Stimulated activated naive B cell treated with anti-CD40 and anti-IgM and Interleukin-4, amounts not matched to agents 10 μg/mL and 1 μg/mL and 100 μg/mL, for 72 hours (primary cell): ENCODE results near the gene PCDHA4.
"Not testable (repeated sequence)": the region's sequence is repeated elsewhere in the genome, so short reads cannot be mapped to it uniquely, and the experiment has no call there.

Source experiments
- ATAC-seq, 2 donors: fragments of 150-1000 bp; cut with Tn5 transposase; replicated peaks; 2 replicates each; pipeline ENCODE4 v1.10.0; 2021; ENCODE audit warnings: moderate library complexity in 1 of 2
- DNase-seq: peaks from one replicate; pipeline ENCODE4 v3.0.0; 2021
- H3K27ac Mint-ChIP-seq: one replicate; pipeline ENCODE4 v1.8.0; 2022; ENCODE audit warnings: mild to moderate bottlenecking, mixed read lengths
- H3K27me3 Mint-ChIP-seq, 2 donors: one replicate each; pipeline ENCODE4 v1.8.0; 2022; ENCODE audit warnings: mixed read lengths in 2 of 2
- H3K36me3 Mint-ChIP-seq, 2 donors: one replicate each; pipeline ENCODE4 v1.8.0; 2022; ENCODE audit warnings: mixed read lengths in 2 of 2, mild to moderate bottlenecking in 1 of 2
- H3K4me1 Mint-ChIP-seq, 2 donors: one replicate each; pipeline ENCODE4 v1.8.0; 2022; ENCODE audit warnings: mixed read lengths in 2 of 2, mild to moderate bottlenecking in 1 of 2
- H3K4me3 Mint-ChIP-seq, 2 donors: one replicate each; pipeline ENCODE4 v1.8.0; 2022; ENCODE audit warnings: mild to moderate bottlenecking in 2 of 2, mixed read lengths in 2 of 2, moderate library complexity in 1 of 2
- H3K9me3 Mint-ChIP-seq, 2 donors: one replicate each; pipeline ENCODE4 v1.8.0; 2022; ENCODE audit warnings: mixed read lengths in 2 of 2, mild to moderate bottlenecking in 1 of 2

The PCDHA4 gene

GRCh38 chr5:140800816-140801493 is 5.9 kb upstream of the PCDHA4 start, which contains the start of gene PCDHA3:
Gene PCDHA3, plus strand, starts transcription at chr5:140801057.
- no peaks in the 10 kb centered on the region for H3K4me1 Mint-ChIP-seq
- H3K4me3 Mint-ChIP-seq, result no peak within 1 kb of the TSS
- ATAC-seq, result no peak
- H3K27me3 Mint-ChIP-seq, result peaks cover 19 to 20% of the 10 kb centered on the region in 2 donors
- H3K9me3 Mint-ChIP-seq, result peaks cover 9 to 10% of the 10 kb centered on the region in 2 donors
- peak within 1 kb of the TSS; percentile 25 for H3K27ac Mint-ChIP-seq
- peaks cover 2 to 5% of the 10 kb centered on the region in 2 donors for H3K36me3 Mint-ChIP-seq
- DNase-seq, result no peak

- Mint-ChIP-seq H3K27ac (no peak overlapping the region), H3K36me3 (peaks cover 0 to 2% of the 10 kb centered on the region in 2 donors), H3K4me1 (no peaks in the 10 kb centered on the region), H3K9me3 (peaks cover 8 to 9% of the 10 kb centered on the region in 2 donors), H3K27me3 (peaks cover 19 to 24% of the 10 kb centered on the region in 2 donors), H3K4me3 (no peak overlapping the region)
- no peak for ATAC-seq
- DNase-seq, result no peak
Measured at GRCh38 chr5:140801494-140801841, 5.4 kb upstream of the PCDHA4 start.

- DNase-seq, H3K4me1 Mint-ChIP-seq, H3K36me3 Mint-ChIP-seq, H3K27ac Mint-ChIP-seq, H3K4me3 Mint-ChIP-seq, ATAC-seq: not testable (repeated sequence)
- H3K9me3 Mint-ChIP-seq, result peaks cover 9 to 10% of the 10 kb centered on the region in 2 donors
- H3K27me3 Mint-ChIP-seq, result peaks cover 23 to 31% of the 10 kb centered on the region in 2 donors
Measured at GRCh38 chr5:140802381-140802780, 4.5 kb upstream of the PCDHA4 start.

- Mint-ChIP-seq H3K4me3 (no peak overlapping the region), H3K9me3 (peaks cover 9 to 10% of the 10 kb centered on the region in 2 donors), H3K27me3 (peaks cover 23 to 36% of the 10 kb centered on the region in 2 donors), H3K4me1 (no peaks in the 10 kb centered on the region), H3K36me3 (peaks cover 0 to 2% of the 10 kb centered on the region in 2 donors), H3K27ac (peak overlapping the region; percentile 25)
- DNase-seq (no peak), ATAC-seq (no peak)
Measured at GRCh38 chr5:140802781-140803271, 4.0 kb upstream of the PCDHA4 start.

GRCh38 chr5:140808241-140808888 is 1.5 kb downstream of the PCDHA4 start:
- not testable (repeated sequence) for H3K36me3 Mint-ChIP-seq, H3K4me1 Mint-ChIP-seq, H3K27ac Mint-ChIP-seq, ATAC-seq, DNase-seq, H3K4me3 Mint-ChIP-seq
- H3K27me3 Mint-ChIP-seq, result peaks cover 28 to 36% of the 10 kb centered on the region in 2 donors
- H3K9me3 Mint-ChIP-seq, result peaks cover 23% of the 10 kb centered on the region in 2 donors

- no peak for DNase-seq
- Mint-ChIP-seq H3K9me3 (peaks cover 22 to 23% of the 10 kb centered on the region in 2 donors), H3K4me1 (no peaks in the 10 kb centered on the region), H3K27ac (no peak overlapping the region), H3K4me3 (no peak overlapping the region), H3K36me3 (peaks cover 2 to 3% of the 10 kb centered on the region in 2 donors), H3K27me3 (peaks cover 26 to 33% of the 10 kb centered on the region in 2 donors)
- ATAC-seq, result no peak
Measured at GRCh38 chr5:140808889-140809291, 2.0 kb downstream of the PCDHA4 start.

GRCh38 chr5:140821375-140822280 is 14.8 kb downstream of the PCDHA4 start, which contains the start of gene PCDHA5:
Gene PCDHA5, plus strand, starts transcription at chr5:140821613.
- H3K27me3 Mint-ChIP-seq, result peaks cover 10 to 20% of the 10 kb centered on the region in 2 donors
- peaks cover 0 to 4% of the 10 kb centered on the region in 2 donors for H3K36me3 Mint-ChIP-seq
- ATAC-seq, result no peak
- H3K4me3 Mint-ChIP-seq, result no peak within 1 kb of the TSS
- no peak for DNase-seq
- no peak within 1 kb of the TSS for H3K27ac Mint-ChIP-seq
- H3K4me1 Mint-ChIP-seq, result no peaks in the 10 kb centered on the region
- peaks cover 4 to 8% of the 10 kb centered on the region in 2 donors for H3K9me3 Mint-ChIP-seq

- ATAC-seq, result no peak
- Mint-ChIP-seq H3K4me3 (no peak overlapping the region), H3K36me3 (peaks cover 2 to 4% of the 10 kb centered on the region in 2 donors), H3K27me3 (peaks cover 16 to 24% of the 10 kb centered on the region in 2 donors), H3K27ac (no peak overlapping the region), H3K9me3 (peaks cover 6 to 11% of the 10 kb centered on the region in 2 donors), H3K4me1 (no peaks in the 10 kb centered on the region)
- no peak for DNase-seq
Measured at GRCh38 chr5:140822281-140822629, 15.4 kb downstream of the PCDHA4 start.

GRCh38 chr5:140822969-140823368 is 16.1 kb downstream of the PCDHA4 start:
- DNase-seq, H3K27ac Mint-ChIP-seq, ATAC-seq, H3K4me1 Mint-ChIP-seq, H3K36me3 Mint-ChIP-seq, H3K4me3 Mint-ChIP-seq: not testable (repeated sequence)
- peaks cover 6 to 11% of the 10 kb centered on the region in 2 donors for H3K9me3 Mint-ChIP-seq
- H3K27me3 Mint-ChIP-seq, result peaks cover 20 to 27% of the 10 kb centered on the region in 2 donors

GRCh38 chr5:140823475-140823874 is 16.6 kb downstream of the PCDHA4 start:
- H3K9me3 Mint-ChIP-seq, result peaks cover 7 to 11% of the 10 kb centered on the region in 2 donors
- DNase-seq (no peak), ATAC-seq (no peak)
- H3K36me3 Mint-ChIP-seq, result peaks cover 2 to 6% of the 10 kb centered on the region in 2 donors
- H3K27ac Mint-ChIP-seq, result no peak overlapping the region
- H3K4me3 Mint-ChIP-seq, result no peak overlapping the region
- H3K4me1 Mint-ChIP-seq, result no peaks in the 10 kb centered on the region
- H3K27me3 Mint-ChIP-seq, result peaks cover 25 to 30% of the 10 kb centered on the region in 2 donors

GRCh38 chr5:140827704-140828361 is 21.0 kb downstream of the PCDHA4 start, which contains the start of gene PCDHA6:
Gene PCDHA6, plus strand, starts transcription at chr5:140827960. Its CDS starts 132 bp downstream, at chr5:140828092.
- Mint-ChIP-seq H3K9me3 (peaks cover 9% of the 10 kb centered on the region in 2 donors), H3K27me3 (peaks cover 26 to 43% of the 10 kb centered on the region in 2 donors), H3K36me3 (peaks cover 2 to 5% of the 10 kb centered on the region in 2 donors), H3K4me3 (no peak within 1 kb of the TSS), H3K27ac (peak within 1 kb of the TSS; percentile 56), H3K4me1 (no peaks in the 10 kb centered on the region)
- DNase-seq, result no peak
- no peak for ATAC-seq

GRCh38 chr5:140828362-140828737 is 21.5 kb downstream of the PCDHA4 start:
- Mint-ChIP-seq H3K27ac (peak overlapping the region; percentile 56), H3K36me3 (peaks cover 5% of the 10 kb centered on the region in 2 donors), H3K27me3 (peaks cover 30 to 46% of the 10 kb centered on the region in 2 donors), H3K9me3 (peaks cover 12% of the 10 kb centered on the region in 2 donors), H3K4me3 (no peak overlapping the region), H3K4me1 (no peaks in the 10 kb centered on the region)
- DNase-seq (no peak), ATAC-seq (no peak)
